ENCODE results near the gene PTAR1.

PTAR1 gene

DNA sequence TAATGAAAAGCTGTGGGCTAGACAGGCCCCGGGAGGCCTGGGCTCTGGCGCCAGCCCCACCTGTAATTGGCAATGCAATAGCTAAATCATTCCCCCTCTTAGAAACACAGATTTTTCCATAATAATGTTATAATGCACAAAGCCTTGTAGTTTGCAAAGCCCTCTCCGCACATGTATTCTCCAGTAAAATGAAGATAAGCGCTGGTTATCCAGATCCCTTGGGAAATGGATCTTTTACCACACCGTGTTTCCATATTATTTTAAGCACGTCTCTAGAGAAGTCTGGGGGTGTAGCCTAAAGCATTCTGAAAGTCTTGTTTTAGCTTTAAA lies 86.5 kb downstream of the PTAR1 start:
- DNase-seq (ENCODE audit: low spot score) = no peak

- peak; percentile 83 for DNase-seq (ENCODE audit: low spot score)
Measured at GRCh38 chr9:69672596-69673310, 87.1 kb downstream of the PTAR1 start.

- DNase-seq (ENCODE audit: low spot score) = peak; percentile 59
Measured at GRCh38 chr9:69671879-69672595, 87.8 kb downstream of the PTAR1 start, which contains the start of gene APBA1. Gene APBA1, minus strand, starts transcription at chr9:69672371.

- no peak for DNase-seq (ENCODE audit: low spot score)
Measured at GRCh38 chr9:69671311-69671878, 88.4 kb downstream of the PTAR1 start.

- DNase-seq (ENCODE audit: low spot score) = peak; percentile 4
Measured at GRCh38 chr9:69667306-69667705, 92.5 kb downstream of the PTAR1 start.

GRCh38 chr9:69660304-69660703 lies 99.5 kb downstream of the PTAR1 start:
- DNase-seq (ENCODE audit: low spot score) = no peak
